Measurements from ENCODE around the gene ITPR2.

DNA sequence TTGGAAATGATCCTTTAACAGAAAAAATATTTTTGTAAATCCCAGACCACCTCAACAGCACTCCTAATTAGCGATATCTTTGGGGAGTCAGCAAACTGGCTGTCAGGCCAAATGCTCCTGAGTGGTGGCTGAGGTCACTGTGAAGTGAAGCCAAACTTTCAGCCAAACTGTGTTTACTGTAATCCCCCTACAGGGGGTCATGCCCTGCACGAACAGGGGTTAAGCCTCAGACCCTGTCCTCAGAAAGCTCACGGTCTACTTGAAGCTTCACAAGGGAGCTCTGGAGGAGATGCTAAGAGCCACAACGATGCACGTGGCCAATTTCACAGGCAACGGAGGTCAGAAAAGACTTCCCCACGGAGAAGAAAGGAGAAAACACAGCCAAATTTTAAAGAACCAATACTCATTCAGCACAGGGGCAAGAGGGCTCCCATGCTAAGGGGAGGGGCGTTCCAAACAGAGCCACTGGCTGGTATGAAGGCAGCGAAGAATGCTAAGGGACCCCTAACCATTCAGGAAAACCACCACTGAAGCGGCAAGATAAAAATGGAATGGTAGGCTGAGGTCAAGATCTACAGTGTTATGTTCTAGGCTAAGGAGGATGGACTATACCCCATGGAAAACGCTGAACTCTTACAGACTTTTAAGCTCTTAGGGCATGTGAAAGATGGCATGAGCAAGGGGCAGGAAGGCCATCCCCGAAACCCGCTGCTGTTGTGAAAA, 105.4 kb downstream of the ITPR2 start:
- TF ChIP-seq SPI1 (IDR thresholded peaks at IDR 0.05; ENCODE audit: low read depth, low read length) (no peak), POLR2A (IDR thresholded peaks at IDR 0.05; ENCODE audit: low read depth, low read length) (no peak; the same call in 1 of the 2 replicates), PAX5 (IDR thresholded peaks at IDR 0.05; ENCODE audit: insufficient read depth, low read length, severe bottlenecking) (no peak), POLR2AphosphoS5 (IDR thresholded peaks at IDR 0.05; ENCODE audit: low read depth, low read length) (peak; percentile 48; the same call in 1 of the 2 replicates)

Measured in GM12891 (cell line).